GM12874 (cell line): ENCODE data around the gene RBBP7.

Source experiments
- CTCF ChIP-seq: IDR thresholded peaks from 2 replicates; pipeline ENCODE4 v1.5.1; 2011; ENCODE audit warnings: low read depth, mild to moderate bottlenecking, control low read depth, low read length, moderate library complexity; ENCODE audit not compliant: insufficient read depth

Gene RBBP7

GRCh38 chrX:16874458-16875095 is 4.4 kb upstream of the RBBP7 start:
- TF ChIP-seq CTCF, result no peak

GRCh38 chrX:16873106-16873505 is 2.9 kb upstream of the RBBP7 start:
- no peak for TF ChIP-seq CTCF

- no peak for TF ChIP-seq CTCF
These were observed 977 bp upstream of the RBBP7 start for GRCh38 chrX:16870862-16871815.

- no peak for TF ChIP-seq CTCF
These were observed 618 bp downstream of the RBBP7 start for GRCh38 chrX:16869393-16870094.

- no peak for TF ChIP-seq CTCF
These were observed 1.2 kb downstream of the RBBP7 start for GRCh38 chrX:16868920-16869319.

- TF ChIP-seq CTCF, result no peak
These were observed 2.2 kb downstream of the RBBP7 start for GRCh38 chrX:16867947-16868346.

GRCh38 chrX:16862829-16863228 is 7.3 kb downstream of the RBBP7 start:
- no peak for TF ChIP-seq CTCF
